ENCODE measurements around the gene MOV10L1. TPM values are rescaled to one million over a fixed set of nuclear protein-coding genes. Genes with fewer than 3 reads are reported as not detected.

The MOV10L1 gene
- total RNA-seq, 2 donors from 2014 or later, result not detected

Other genes starting within 250 kb of the MOV10L1 start
- gene ZBED4, start 236.2 kb upstream of the MOV10L1 start, total RNA-seq, result 10 to 100 TPM; 18.3 to 30.7 TPM
- gene ALG12, start 171.6 kb upstream of the MOV10L1 start, total RNA-seq, result 10 to 100 TPM; 19.3 to 22.9 TPM
- gene CRELD2, start 171.4 kb upstream of the MOV10L1 start, total RNA-seq, result 10 to 100 TPM; 59.5 to 75.7 TPM
- 100 to 1,000 TPM in 1 of 2 donors, 10 to 100 TPM in 1; 78.5 to 115 TPM for gene PIM3, start 129.2 kb upstream of the MOV10L1 start, total RNA-seq
- not detected for gene IL17REL, start 77.2 kb upstream of the MOV10L1 start, total RNA-seq
- gene TTLL8, start 31.7 kb upstream of the MOV10L1 start, total RNA-seq, result not detected
- gene MLC1, start 4.6 kb upstream of the MOV10L1 start, total RNA-seq, result 10 to 100 TPM in 1 of 2 donors, 1 to 10 TPM in 1; 4.5 to 14.8 TPM
- 1 to 10 TPM; 3.0 to 3.5 TPM for gene PANX2, start 80.7 kb downstream of the MOV10L1 start, total RNA-seq
- 100 to 1,000 TPM in 1 of 2 donors, 10 to 100 TPM in 1; 71.0 to 139 TPM for gene TRABD, start 95.9 kb downstream of the MOV10L1 start, total RNA-seq
- gene SELENOO, start 111.0 kb downstream of the MOV10L1 start, total RNA-seq, result 10 to 100 TPM; 23.4 to 43.3 TPM
- 10 to 100 TPM; 47.6 to 80.1 TPM for gene TUBGCP6, start 155.0 kb downstream of the MOV10L1 start, total RNA-seq
- 100 to 1,000 TPM in 1 of 2 donors, 10 to 100 TPM in 1; 54.5 to 113 TPM for gene HDAC10, start 161.3 kb downstream of the MOV10L1 start, total RNA-seq
- 1 to 10 TPM; 1.6 to 9.0 TPM for gene MAPK12, start 171.7 kb downstream of the MOV10L1 start, total RNA-seq
- gene MAPK11, start 180.4 kb downstream of the MOV10L1 start, total RNA-seq, result 10 to 100 TPM; 10.2 to 15.1 TPM
- gene PLXNB2, start 217.6 kb downstream of the MOV10L1 start, total RNA-seq, result 1 to 10 TPM; 4.4 to 5.5 TPM
- gene DENND6B, start 237.0 kb downstream of the MOV10L1 start, total RNA-seq, result 1 to 10 TPM; 2.2 TPM

Data from natural killer cell treated with Interleukin-12 subunit alpha and Interleukin-12 subunit beta and Interleukin-15 and Interleukin-18, amount 100 ng/mL, for 72 hours (primary cell).